Activated CD4-positive, alpha-beta T cell treated with anti-CD3 and anti-CD28 coated beads for 24 hours (primary cell): Measurements from ENCODE around the gene PKDCC.
"Not testable (repeated sequence)": the region's sequence is repeated elsewhere in the genome, so short reads cannot be mapped to it uniquely, and the experiment has no call there.

Experiments
- DNase-seq, 2 donors: peaks; one replicate each; pipeline ENCODE4 v3.0.0-alpha.2; 2020; ENCODE audit warnings: low read depth in 2 of 2

PKDCC gene

GRCh38 chr2:42030200-42030759 lies 17.5 kb upstream of the PKDCC start:
- DNase-seq: no peak

GRCh38 chr2:42030829-42031228 lies 17.0 kb upstream of the PKDCC start:
- DNase-seq: no peak

- DNase-seq: no peak
Observed at GRCh38 chr2:42031281-42032223, 16.3 kb upstream of the PKDCC start.

- no peak for DNase-seq
Observed at GRCh38 chr2:42032224-42032620, 15.6 kb upstream of the PKDCC start.

GRCh38 chr2:42032745-42033144 lies 15.1 kb upstream of the PKDCC start:
- DNase-seq: no peak

GRCh38 chr2:42034096-42034495 lies 13.7 kb upstream of the PKDCC start:
- DNase-seq: not testable (repeated sequence)

- DNase-seq: no peak
Observed at GRCh38 chr2:42035241-42035640, 12.6 kb upstream of the PKDCC start.

GRCh38 chr2:42036413-42036812 lies 11.4 kb upstream of the PKDCC start:
- no peak for DNase-seq

- no peak for DNase-seq
Observed at GRCh38 chr2:42036940-42037339, 10.9 kb upstream of the PKDCC start.

GRCh38 chr2:42040643-42041278 lies 7.1 kb upstream of the PKDCC start:
- DNase-seq: no peak

GRCh38 chr2:42041377-42042127 lies 6.3 kb upstream of the PKDCC start:
- DNase-seq: no peak

- no peak for DNase-seq
Observed at GRCh38 chr2:42042631-42043355, 5.0 kb upstream of the PKDCC start.

- no peak for DNase-seq
Observed at GRCh38 chr2:42043789-42044394, 3.9 kb upstream of the PKDCC start.

GRCh38 chr2:42044939-42045338 lies 2.9 kb upstream of the PKDCC start:
- no peak for DNase-seq

- no peak for DNase-seq
Observed at GRCh38 chr2:42045352-42045751, 2.5 kb upstream of the PKDCC start.

- no peak for DNase-seq
Observed at GRCh38 chr2:42045848-42046748, 1.7 kb upstream of the PKDCC start.

- DNase-seq: no peak
Observed at GRCh38 chr2:42046819-42047487, 868 bp upstream of the PKDCC start.

GRCh38 chr2:42048299-42049220 lies 739 bp downstream of the PKDCC start:
- DNase-seq: no peak
